ENCODE data around the gene CYP3A7. TPM values are rescaled to one million over a fixed set of nuclear protein-coding genes. Genes with fewer than 3 reads are reported as not detected.
"Not testable (repeated sequence)": the region's sequence is repeated elsewhere in the genome, so short reads cannot be mapped to it uniquely, and the experiment has no call there.

CYP3A7 gene
- total RNA-seq = not detected in 2 replicates

DNA sequence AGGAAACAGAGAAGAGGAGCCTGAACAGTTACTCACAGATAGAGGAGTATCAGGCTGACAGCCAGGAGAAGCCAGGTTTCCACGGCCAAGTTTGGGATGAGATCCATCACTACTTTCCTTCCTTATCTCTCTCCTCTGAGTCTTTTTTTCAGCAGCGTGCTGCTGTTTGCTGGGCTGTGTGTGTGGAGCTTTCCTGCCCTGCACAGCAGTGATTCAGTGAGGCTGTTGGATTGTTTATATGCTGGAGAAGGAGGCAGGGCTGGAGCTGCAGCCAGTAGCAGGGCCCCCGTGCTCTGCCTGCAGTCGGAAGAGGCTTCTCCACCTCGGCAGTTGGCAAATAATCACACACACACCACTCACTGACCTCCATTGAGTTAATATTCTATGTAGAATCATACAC lies at the start of gene CYP3A7:
TSS of gene CYP3A7 (minus strand) at position 210 of the 400 bp plus-strand sequence. CDS start at position 107, 103 bp downstream.
- DNase-seq (ENCODE audit: extremely low read depth, low read depth, low spot score) = no peak

GRCh38 chr7:99784007-99784406 lies 49.0 kb upstream of the CYP3A7 start, which contains the start of gene CYP3A4:
CYP3A4 (minus strand) TSS chr7:99784184; CDS start chr7:99784081, 103 bp downstream.
- no peak for DNase-seq (ENCODE audit: extremely low read depth, low read depth, low spot score)

- no peak for DNase-seq (ENCODE audit: extremely low read depth, low read depth, low spot score)
These were observed 47.3 kb upstream of the CYP3A7 start for GRCh38 chr7:99782012-99782953.

DNA sequence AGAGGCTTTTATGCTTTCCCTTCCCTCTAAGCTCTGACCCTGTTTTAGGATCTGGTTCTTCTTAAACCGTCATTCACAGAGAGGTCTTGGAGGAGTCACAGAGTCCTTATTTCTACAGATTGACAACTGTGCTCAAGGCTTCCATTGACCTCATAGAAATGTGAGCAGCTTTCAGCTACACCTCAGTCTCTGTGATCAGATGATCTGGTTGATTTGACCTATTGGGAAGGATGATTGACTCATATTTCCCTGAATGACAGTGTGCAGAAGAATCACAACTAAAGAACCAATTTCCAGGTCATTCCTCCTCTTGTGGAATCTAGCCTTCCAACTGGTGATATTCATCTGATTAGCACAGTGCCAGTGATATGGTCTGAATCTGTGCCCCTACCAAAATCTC lies 45.6 kb upstream of the CYP3A7 start:
- DNase-seq (ENCODE audit: extremely low read depth, low read depth, low spot score) = no peak

- no peak for DNase-seq (ENCODE audit: extremely low read depth, low read depth, low spot score)
These were observed 45.0 kb upstream of the CYP3A7 start for GRCh38 chr7:99779949-99780348.

GRCh38 chr7:99778880-99779279 lies 43.9 kb upstream of the CYP3A7 start:
- no peak for DNase-seq (ENCODE audit: extremely low read depth, low read depth, low spot score)

- DNase-seq (ENCODE audit: extremely low read depth, low read depth, low spot score) = not testable (repeated sequence)
These were observed 38.4 kb upstream of the CYP3A7 start for GRCh38 chr7:99773395-99773794.

DNA sequence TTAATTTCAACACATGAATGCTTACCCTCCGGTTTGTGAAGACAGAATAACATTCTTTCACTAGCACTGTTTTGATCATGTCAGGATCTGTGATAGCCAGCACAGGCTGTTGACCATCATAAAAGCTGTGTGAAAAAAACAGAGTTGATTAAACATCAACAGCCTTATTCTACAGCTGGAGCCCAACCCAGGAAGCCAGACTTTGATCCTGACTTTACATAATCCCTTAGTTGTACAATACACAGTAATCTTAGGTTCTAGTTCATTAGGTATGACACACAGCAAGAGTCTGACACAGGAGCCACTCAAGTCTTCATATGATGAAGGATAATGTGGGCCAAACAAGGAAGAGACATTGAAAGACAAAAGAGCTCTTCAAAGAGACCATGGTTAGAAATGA lies 37.6 kb upstream of the CYP3A7 start:
- DNase-seq (ENCODE audit: extremely low read depth, low read depth, low spot score) = no peak

DNA sequence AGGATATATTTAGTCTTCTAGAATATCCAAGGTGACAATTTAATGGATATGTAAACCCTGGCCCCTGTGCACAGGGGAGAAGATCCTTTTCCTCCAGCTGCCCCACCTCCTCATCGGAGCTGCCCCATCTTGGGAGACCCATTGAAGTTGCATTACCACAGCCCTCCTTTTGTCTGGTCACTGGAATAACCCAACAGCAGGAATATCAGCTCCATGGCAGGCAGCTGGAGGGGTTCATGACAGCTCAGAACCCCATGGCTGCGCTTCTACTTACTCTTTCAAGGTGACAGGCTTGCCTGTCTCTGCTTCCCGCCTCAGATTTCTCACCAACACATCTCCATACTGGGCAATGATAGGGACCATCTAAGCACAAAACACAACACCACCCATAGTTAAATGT lies 34.5 kb upstream of the CYP3A7 start:
- DNase-seq (ENCODE audit: extremely low read depth, low read depth, low spot score) = not testable (repeated sequence)

GRCh38 chr7:99768471-99768870 lies 33.5 kb upstream of the CYP3A7 start:
- DNase-seq (ENCODE audit: extremely low read depth, low read depth, low spot score) = no peak

DNA sequence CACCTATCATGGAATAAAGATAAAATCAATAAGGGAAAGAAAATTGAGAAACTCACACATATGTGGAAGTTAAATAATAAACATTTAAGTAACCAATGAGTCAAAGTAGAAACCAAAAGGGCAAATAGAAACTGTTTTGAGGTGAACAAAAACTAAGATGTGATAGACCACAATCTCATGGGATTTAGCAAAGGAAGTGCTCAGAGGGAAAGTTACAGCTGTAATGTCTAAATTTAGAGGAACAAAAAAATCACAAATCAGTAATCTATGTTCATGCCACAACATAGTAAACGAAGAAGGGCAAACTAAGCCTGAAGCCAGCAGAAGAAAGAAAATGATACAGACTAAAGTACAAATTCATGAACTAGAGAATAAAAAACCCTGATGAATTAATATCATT lies 32.7 kb upstream of the CYP3A7 start:
- DNase-seq (ENCODE audit: extremely low read depth, low read depth, low spot score) = no peak

DNA sequence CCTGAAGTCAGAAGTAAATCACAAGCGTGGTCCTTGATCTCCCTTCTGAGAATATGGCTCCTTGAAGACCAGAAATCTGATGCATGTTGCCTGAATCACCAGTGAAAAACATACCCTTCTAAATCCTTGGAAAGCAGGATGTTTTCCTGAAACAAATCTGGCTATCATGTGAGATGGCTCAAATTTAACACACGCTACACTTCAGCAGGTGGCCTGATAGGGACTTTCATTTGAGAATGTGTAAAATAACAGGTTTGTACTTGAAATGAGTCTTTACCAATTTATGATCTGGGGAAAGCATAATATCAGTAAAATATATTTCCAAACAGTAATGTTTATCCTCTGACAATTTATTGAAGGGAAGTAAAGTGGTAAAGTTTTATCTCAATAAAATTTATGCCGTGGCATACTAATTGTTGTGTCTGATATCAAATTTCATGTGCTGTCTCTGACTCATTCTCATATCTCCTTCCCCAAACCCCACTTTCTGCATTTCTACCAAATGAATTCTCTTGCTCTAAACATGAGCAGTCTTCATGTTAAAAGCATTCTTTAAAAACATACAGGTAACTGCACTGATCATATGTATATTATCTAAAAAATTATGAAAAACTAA lies 31.6 kb upstream of the CYP3A7 start:
- DNase-seq (ENCODE audit: extremely low read depth, low read depth, low spot score) = no peak

DNA sequence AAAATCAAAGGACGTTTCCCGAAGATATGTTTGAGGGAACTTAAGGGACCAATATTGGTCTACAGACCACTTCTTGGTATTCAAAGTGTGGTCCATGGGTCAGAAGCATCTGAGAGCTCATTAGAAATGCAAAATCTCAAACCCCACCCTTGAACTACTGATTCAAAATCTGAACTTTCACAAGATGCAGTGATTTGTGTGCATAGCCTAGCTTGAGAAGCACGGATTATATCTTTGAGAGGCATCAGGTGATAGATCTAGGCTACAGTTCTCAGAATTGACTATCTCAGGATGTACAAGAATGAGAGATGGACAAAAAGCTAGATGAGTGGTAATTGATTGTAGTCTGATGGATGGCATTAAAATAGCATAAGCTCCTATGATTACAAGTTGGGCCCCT lies 29.5 kb upstream of the CYP3A7 start:
- DNase-seq (ENCODE audit: extremely low read depth, low read depth, low spot score) = no peak

DNA sequence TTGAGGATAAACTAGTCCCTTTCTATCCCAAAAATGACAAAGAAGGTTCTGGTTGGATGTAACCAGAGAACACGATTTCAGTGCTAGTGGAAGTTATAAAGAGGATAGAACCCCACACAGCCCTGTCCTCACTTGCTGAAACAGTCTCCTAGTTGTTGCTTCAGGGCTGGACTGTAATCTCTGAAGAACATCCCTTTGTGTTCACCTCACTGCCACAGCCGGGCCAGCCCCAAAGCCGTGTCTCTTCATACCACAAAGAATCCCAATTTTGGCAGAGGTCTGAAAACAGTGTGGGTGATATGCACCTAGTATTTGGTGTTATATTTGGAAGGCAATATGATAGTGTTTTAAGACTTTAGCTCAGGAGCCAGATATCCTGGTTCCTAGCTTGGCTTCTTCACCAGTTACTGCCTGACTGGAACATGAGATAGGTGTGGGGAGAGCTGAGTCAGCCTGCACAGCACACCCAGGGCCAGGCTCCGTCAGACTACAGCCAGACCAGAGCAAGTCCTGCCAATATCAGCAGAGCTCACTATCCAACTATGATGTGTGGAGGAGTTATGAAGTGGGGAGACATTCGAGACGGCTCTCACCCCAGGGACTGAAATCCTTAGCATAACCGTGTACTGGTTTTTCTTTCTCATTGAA lies 27.8 kb upstream of the CYP3A7 start:
- no peak for DNase-seq (ENCODE audit: extremely low read depth, low read depth, low spot score)

DNA sequence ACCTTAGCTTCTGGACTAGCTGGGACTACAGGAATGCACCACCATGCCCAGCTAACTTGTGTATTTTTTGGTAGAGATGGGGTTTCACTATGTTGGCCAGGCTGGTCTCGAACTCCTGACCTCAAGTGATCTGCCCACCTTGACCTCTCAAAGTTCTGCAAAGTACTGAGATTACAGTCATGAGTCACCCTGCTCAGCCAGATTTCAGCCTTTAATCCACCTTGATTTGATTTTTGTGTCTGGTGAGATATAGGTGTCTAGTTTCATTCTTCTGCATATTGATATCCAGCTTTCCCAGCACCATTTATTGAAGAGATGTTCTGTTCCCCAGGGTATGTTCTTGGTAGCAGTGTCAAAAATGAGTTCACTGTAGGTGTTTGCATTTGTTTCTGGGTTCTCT lies 20.1 kb upstream of the CYP3A7 start:
- DNase-seq (ENCODE audit: extremely low read depth, low read depth, low spot score) = no peak

GRCh38 chr7:99752356-99752755 lies 17.4 kb upstream of the CYP3A7 start:
- no peak for DNase-seq (ENCODE audit: extremely low read depth, low read depth, low spot score)

DNA sequence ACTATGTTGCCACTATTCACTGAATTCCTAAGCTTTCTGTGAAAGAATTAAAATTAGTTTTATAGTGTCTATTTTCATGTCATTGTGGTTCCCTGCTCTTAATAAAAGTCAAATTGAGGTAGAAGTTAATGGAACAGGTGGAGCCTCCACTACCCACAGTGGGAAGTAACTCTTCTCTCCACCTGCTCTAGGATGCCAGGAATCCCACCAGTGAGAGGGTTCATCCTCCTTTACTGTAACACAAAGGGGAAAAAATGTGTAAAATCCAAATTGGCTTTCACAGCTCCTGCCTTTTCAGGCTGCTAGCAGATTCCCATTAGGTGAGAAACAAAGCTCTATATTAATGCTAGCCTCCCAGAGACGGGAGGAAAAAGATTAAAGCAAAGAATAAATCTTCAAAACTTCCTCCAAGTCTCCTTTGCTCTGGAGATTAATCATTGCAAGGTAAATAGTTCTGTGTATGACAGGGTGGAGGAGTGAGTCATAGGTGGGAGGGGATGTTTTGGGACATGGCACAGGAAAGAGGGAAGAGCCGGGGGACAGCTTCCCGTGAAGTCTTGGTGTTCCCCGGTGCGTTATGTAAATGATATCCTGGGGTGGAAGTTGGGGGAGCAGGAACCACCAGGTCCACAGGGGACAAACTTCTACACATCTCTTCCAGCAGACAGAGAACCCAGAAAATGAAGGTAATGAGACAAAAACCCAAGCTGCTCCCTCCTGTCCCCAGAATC lies 16.5 kb upstream of the CYP3A7 start:
- DNase-seq (ENCODE audit: extremely low read depth, low read depth, low spot score) = not testable (repeated sequence)

DNA sequence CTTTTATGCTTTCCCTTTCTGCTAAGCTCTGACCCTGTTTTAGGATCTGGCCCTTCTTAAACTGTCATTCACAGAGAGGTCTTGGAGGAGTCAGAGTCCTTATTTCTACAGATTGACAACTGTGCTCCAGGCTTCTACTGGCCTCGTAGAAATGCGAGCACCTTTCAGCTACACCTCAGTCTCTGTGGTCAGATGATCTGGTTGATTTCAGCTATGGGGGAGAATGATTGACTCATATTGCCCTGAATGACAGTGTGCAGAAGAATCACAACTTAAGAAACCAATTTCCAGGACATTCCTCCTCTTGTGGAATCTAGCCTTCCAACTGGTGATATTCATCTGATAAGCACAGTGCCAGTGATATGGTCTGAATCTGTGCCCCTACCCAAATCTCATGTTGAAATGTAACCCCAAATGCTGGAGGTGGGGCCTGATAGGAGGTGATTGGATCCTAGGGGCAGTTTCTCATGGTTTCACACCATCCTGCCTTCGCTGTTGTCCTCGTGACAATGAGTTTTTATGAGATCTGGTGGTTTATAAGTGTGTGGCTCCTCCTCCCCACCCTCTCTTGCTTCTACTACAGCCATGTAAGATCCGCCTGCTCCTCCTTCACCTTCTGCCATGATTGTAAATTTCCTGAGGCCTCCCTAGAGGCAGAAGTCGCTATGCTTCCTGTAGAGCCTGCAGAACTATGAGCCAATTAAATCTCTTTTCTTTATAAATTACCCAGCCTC lies 14.0 kb upstream of the CYP3A7 start:
- no peak for DNase-seq (ENCODE audit: extremely low read depth, low read depth, low spot score)

DNA sequence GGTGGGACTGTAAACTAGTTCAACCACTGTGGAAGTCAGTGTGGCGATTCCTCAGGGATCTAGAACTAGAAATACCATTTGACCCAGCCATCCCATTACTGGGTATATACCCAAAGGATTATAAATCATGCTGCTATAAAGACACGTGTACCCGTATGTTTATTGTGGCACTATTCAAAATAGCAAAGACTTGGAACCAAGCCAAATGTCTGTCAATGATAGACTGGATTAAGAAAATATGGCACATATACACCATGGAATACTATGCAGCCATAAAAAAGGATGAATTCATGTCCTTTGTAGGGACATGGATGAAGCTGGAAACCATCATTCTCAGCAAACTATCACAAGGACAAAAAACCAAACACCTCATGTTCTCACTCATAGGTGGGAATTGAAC lies 11.9 kb upstream of the CYP3A7 start:
- DNase-seq (ENCODE audit: extremely low read depth, low read depth, low spot score) = not testable (repeated sequence)

GRCh38 chr7:99745395-99745794 lies 10.4 kb upstream of the CYP3A7 start:
- not testable (repeated sequence) for DNase-seq (ENCODE audit: extremely low read depth, low read depth, low spot score)

All from glomerular endothelial cell (primary cell).